GM12874 (cell line): ENCODE results near the gene RDX.

ENCODE experiments used
- TF ChIP-seq, protein P1 (sequence below): IDR thresholded peaks from 2 replicates; pipeline ENCODE4 v1.5.1; 2011; ENCODE audit warnings: low read depth, mild to moderate bottlenecking, control low read depth, low read length, moderate library complexity; ENCODE audit not compliant: insufficient read depth

Gene RDX

DNA sequence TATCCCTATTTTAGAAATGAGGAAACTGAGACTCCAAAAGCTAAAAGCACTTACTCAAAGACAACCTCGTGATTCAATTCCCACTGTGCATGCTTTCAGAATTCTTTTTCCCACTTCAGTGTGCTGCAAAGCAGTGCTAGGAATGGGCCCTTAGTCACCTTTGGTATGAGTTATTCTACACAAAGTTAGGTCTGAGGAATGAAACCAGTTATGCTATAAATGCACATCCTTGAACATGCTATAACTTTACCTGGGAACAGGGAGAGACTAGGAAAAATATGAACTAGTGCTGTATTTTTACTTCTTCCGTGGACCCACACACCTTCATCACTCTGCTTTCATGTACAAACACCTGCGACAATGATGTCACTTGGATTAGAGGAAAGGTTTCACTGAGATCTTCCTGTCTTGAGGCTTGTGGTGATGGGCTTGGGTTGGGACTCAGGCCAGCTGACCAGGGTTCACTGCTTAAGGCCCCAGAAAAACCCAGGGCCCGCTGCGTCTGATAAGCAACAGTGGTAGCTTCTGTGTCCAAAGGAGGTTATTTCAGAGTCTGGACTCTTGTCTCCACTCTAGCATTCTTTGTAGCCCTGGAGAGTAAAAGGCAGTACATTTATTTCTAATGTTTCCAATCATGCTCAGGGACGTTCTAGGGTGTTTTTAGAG is 121.6 kb downstream of the RDX start:
- TF ChIP-seq, protein P1, sequence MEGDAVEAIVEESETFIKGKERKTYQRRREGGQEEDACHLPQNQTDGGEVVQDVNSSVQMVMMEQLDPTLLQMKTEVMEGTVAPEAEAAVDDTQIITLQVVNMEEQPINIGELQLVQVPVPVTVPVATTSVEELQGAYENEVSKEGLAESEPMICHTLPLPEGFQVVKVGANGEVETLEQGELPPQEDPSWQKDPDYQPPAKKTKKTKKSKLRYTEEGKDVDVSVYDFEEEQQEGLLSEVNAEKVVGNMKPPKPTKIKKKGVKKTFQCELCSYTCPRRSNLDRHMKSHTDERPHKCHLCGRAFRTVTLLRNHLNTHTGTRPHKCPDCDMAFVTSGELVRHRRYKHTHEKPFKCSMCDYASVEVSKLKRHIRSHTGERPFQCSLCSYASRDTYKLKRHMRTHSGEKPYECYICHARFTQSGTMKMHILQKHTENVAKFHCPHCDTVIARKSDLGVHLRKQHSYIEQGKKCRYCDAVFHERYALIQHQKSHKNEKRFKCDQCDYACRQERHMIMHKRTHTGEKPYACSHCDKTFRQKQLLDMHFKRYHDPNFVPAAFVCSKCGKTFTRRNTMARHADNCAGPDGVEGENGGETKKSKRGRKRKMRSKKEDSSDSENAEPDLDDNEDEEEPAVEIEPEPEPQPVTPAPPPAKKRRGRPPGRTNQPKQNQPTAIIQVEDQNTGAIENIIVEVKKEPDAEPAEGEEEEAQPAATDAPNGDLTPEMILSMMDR = no peak

DNA sequence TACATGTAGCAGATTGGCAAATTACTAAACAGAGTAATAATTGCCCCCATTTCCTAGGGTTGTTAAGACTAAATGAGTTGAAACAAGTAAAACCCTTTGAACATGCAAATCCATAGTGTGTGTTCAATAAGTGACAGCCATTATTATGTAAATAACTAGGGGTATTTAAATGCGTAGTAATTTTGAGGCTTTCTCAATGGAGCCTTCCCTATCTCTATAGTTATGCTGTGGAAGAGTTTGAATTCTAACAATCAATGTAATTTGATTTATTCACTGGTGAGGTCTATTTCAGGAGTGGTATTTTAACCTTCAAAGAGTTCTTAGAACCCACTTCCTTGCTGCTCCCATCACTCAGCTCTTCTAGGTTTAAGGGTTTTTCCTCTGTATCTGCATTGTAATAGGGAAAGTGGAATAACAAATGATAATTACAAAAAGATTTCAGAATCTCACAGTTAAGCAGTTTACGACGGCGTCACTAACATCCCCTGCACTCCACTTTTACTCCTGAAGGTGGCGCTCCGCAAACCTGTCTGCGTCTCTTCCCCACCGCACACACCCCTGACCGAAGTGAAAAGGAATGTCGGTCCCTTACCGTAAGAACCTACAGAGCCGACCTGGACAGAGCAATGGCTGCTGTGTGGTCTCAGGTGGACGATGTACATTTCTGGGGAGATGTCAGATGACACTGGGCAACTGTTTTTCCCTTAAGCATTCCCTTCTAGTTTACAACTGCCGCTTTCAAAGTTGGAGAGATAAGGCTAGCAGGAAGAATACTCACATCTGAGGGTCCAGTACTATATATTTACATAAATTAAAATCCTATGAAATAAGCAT is 122.4 kb downstream of the RDX start:
- TF ChIP-seq, protein P1 = peak; percentile 87

DNA sequence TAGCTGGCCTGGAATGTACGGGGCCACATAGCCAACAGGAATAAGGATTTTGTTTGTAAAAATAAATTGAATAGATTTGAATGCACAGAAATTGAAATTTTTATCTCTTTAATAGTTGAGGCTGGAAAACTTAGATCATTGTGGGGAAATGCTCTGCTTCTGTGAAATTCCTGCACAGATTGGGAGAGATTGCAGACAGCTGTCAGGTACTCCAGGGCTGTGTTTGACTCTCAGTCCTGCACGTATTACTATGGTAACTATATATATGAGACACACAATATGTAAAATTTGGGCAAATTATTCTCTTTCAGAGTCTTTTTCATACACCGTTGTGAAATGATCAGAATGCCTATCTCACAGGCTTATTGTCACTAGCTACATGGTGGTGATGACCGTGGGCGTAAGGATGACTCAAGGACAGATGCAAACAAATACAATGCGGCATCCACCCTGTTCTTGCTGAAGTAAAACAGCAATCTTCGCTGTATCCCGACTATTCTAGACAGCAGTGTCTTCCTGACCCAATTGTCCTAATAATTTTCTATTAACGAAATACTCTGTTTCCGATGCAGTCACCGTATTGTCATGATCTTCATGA is 123.8 kb downstream of the RDX start:
- TF ChIP-seq, protein P1 = no peak

DNA sequence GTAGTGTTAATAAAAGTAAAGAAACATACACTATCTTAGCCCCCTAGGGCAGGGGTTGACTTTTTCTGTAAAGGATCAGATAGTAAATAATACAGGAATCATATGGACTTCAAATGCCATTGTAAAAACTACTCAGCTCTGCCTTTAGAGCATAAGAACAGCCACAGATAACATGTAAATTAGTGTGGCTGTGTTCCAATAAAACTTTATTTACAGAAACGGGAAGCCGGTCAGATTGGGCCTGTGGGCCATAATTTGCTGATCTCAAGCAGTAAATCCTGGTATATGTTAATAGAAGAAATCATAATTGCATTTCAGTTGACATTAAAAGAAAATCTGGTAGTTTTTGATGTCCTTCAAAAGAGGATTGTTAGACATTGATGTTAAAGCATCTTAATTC is 126.7 kb downstream of the RDX start:
- TF ChIP-seq, protein P1 = no peak

DNA sequence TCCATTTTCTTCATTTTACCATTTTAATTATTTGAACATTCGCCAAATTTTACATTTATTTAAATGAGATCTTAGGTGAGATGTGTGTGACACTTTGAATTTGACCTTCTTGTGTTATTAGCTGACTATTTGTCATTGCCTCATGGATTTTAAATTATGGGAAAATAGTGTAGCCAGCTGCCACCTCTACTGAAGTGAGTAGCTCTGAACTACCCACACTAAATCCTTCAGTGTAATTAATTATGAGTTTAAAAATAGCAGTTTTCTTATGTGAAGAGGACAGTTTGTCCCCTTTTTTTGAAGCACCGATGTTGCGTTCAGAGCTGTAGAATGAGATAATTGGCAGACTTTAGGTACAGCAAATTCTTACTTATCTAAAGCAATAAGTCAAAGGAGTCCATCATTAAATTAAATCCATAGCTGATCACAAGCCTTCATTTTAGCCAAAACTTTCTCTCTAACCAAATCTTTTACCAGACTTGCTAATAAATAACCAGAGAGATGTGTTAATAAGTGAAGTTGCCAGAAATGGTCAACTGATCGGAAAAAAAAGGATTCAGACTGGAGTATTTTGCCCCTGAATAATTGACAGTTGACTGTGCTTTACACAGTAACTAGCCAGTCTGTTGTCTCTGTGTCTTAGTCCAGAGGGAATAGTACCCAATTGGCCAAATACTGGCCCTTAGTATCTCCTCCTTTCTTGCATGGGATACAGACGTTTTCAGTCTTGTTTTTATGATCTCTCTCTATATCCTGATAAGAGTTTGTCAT is 128.2 kb downstream of the RDX start:
- TF ChIP-seq, protein P1 = no peak

DNA sequence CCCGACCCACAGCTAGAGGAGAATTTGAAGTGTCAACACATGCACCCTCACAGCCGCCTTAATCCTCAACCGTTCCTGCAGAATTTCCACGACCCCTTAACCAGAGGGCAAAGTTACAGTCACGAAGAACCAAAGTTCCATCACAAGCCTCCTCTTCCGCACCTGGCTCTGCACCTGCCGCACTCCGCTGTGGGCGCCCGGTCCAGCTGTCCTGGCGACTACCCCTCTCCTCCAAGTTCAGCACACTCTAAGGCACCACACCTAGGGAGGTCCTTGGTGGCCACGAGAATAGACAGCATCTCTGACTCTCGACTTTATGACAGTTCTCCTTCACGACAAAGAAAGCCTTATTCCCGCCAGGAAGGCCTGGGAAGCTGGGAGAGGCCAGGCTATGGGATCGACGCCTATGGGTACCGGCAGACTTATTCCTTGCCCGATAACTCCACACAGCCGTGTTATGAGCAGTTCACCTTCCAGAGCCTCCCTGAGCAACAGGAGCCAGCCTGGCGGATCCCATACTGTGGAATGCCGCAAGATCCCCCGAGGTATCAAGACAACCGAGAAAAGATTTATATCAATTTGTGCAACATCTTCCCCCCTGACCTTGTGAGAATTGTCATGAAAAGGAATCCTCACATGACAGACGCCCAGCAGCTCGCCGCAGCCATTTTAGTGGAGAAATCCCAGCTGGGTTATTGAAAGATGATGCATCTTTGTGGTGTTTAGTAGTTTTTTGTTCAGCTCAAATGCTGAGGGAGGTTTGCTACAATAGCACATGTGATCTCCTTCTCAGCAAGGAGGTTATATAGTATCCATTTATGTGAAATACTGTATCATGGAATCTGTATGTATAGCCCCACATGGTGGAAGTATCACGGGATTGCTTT is 131.1 kb downstream of the RDX start:
- TF ChIP-seq, protein P1 = no peak
